Body of pancreas (tissue), 4 donors: ENCODE results near the gene KREMEN1. TPM values are rescaled to one million over a fixed set of nuclear protein-coding genes. Genes with fewer than 3 reads are reported as not detected.

Source experiments
- ATAC-seq: fragments of 150-250 bp; one replicate; pipeline ENCODE4 v1.9.1; 2016
- DNase-seq, 4 donors: peaks; one replicate each; pipeline ENCODE4 v3.0.0-alpha.2; 2019
- H3K27ac ChIP-seq, 4 donors: fragments of 200-600 bp; sonication (generic); 1 replicate in 3 of 4; 2 replicates in 1 of 4; pipeline versions ENCODE4 v1.5.1 to v1.6.1; 2016 to 2019; ENCODE audit warnings: mild to moderate bottlenecking in 1 of 4, mixed read lengths in 1 of 4, moderate library complexity in 1 of 4
- H3K27me3 ChIP-seq, 2 donors: fragments of 200-600 bp; sonication (generic); one replicate each; pipeline ENCODE4 v1.6.0; 2016; ENCODE audit warnings: mild to moderate bottlenecking in 1 of 2
- H3K36me3 ChIP-seq, 2 donors: fragments of 200-600 bp; sonication (generic); replicated peaks in 1 of 2; 2 replicates each; pipeline ENCODE4 v1.5.1; 2016; ENCODE audit warnings: low read depth in 2 of 2; ENCODE audit not compliant: insufficient read depth in 1 of 2
- H3K4me1 ChIP-seq: fragments of 200-600 bp; sonication (generic); one replicate; pipeline ENCODE4 v1.6.0; 2016
- H3K4me3 ChIP-seq, 2 donors: fragments of 200-600 bp; sonication (generic); 1 replicate in 1 of 2; 2 replicates in 1 of 2; pipeline ENCODE4 v1.5.1; 2016 to 2019
- H3K9me3 ChIP-seq, 3 donors: fragments of 200-600 bp; sonication (generic); 1 replicate in 2 of 3; 2 replicates in 1 of 3; pipeline ENCODE4 v1.5.1; 2016
- CTCF ChIP-seq, 7 experiments: fragments of 450-650 bp in 4 of 7; fragments of 200-600 bp in 3 of 7; sonication (generic) in 3 of 7; IDR thresholded peaks; one replicate each; pipeline ENCODE4 v1.5.1; 2016 to 2019; ENCODE audit warnings: antibody characterized with exemption in 7 of 7
- POLR2A ChIP-seq, 3 donors: fragments of 450-650 bp; IDR thresholded peaks; one replicate each; pipeline ENCODE4 v1.6.1; 2016; ENCODE audit warnings: antibody characterized with exemption in 3 of 3, mild to moderate bottlenecking in 2 of 3
- WGBS, 2 donors: methylation state at CpG; one replicate each; pipeline ENCODE4 v1.1.5; 2017; 5-methylcytosine and 5-hydroxymethylcytosine counted together
- intact Hi-C: fragments of 100-400 bp; cut with DNase I; formaldehyde crosslinking; loops from one replicate; pipeline ENCODE4 v1.15.1; 2023
- total RNA-seq, 2 donors: library from RNA; depleted of rRNA; stranded (reverse); fragments of >200 nt; gene quantifications; one replicate each; pipeline ENCODE4 v1.1.0, GENCODE V29; 2016

The KREMEN1 gene
- total RNA-seq, 2 donors from 2014 or later: 6.6 to 7.3 TPM

GRCh38 chr22:29060931-29061330, 11.9 kb upstream of the KREMEN1 start:
- Histone ChIP-seq H3K4me1 (no peaks in the 10 kb centered on the region), H3K27me3 (no peaks in the 10 kb centered on the region), H3K27ac (no peak overlapping the region), H3K4me3 (no peak overlapping the region), H3K36me3 (no peaks in the 10 kb centered on the region), H3K9me3 (no peaks in the 10 kb centered on the region)
- no peak for ATAC-seq
- intact Hi-C loops: loop anchor here (10.0 kb wide), 1 partner anchor 194 kb away; no protein-coding TSS in a partner anchor
- WGBS, 2 donors: 73 to 77% methylated on average over 7 of the region's 7 CpGs
- TF ChIP-seq CTCF (IDR thresholded peaks at IDR 0.05) (no peak), POLR2A (IDR thresholded peaks at IDR 0.05) (no peak)
- DNase-seq: no peak

DNA sequence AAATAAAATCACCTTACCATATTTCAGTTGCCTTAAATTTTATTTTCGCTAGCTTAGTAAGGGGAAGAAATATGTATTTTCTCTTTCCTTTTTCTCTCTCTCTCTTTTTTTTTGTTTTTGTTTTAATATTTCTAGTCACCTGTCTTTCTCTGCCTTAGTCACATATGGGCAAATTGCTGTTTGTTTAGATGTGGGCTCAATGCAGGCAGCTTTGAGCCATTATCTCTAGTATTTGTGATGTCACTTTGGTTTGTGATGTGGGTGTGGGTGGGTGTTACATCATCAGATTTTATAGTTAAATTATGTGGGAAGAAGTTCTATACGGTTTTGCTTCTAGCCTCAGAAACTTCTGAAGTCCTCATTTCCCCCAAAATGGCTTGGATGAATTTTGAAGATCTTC, 11.1 kb upstream of the KREMEN1 start, which contains the start of gene C22orf31:
TSS of gene C22orf31 (minus strand) at position 59 of the 400 bp plus-strand sequence. CDS start at position 20, 39 bp downstream.
- H3K9me3 ChIP-seq: no peaks in the 10 kb centered on the region
- ATAC-seq (no peak), DNase-seq (no peak)
- no peaks in the 10 kb centered on the region for H3K36me3 ChIP-seq
- H3K4me1 ChIP-seq: no peaks in the 10 kb centered on the region
- no peak for TF ChIP-seq POLR2A (IDR thresholded peaks at IDR 0.05)
- no peak for TF ChIP-seq CTCF (IDR thresholded peaks at IDR 0.05)
- H3K27me3 ChIP-seq: no peaks in the 10 kb centered on the region
- H3K27ac ChIP-seq: no peak within 1 kb of the TSS
- intact Hi-C loops: loop anchor here (10.0 kb wide), 1 partner anchor 193 kb away; no protein-coding TSS in a partner anchor
- no peak within 1 kb of the TSS for H3K4me3 ChIP-seq
- 53% methylated on average over 2 of the region's 2 CpGs for WGBS, 2 donors

- 21 to 55% methylated on average over 3 to 8 of the region's 8 CpGs for WGBS, 2 donors
- no peaks in the 10 kb centered on the region for H3K36me3 ChIP-seq
- peak; percentile 18 for ATAC-seq
These were observed 10.5 kb upstream of the KREMEN1 start for GRCh38 chr22:29062286-29062821.

DNA sequence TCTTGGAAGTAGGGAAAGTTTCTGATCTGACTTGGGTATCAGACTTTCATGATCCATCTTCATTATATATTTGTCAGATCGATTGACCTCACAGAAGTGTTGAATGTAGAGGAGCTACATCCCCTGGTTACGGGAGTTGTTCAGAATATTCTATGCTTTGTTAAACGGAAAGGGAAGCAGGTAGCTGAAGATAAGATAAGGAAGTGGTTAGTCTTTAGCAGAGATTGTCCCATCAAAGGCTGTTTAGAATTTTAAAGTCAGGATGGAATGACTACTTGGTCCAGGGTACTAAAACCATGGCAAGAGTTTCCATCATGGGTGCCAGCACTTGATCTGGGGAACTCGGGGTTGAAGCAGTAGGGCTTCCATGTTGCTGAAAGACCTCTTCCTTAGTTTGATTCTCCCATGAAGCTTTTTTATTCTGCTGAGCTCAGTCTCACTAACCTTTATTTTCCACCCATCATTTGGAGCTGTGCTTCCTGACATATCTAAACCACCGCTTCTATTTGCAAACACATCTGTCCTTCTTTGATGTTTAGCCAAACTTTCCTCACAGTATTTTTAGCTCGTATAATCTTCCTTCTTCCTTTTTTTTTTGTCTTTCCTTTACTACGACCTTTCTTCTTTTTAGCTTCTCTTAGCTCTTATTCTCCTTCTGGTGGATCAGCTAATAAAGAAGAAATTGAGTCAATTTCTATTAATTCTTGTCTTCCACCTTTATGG, 7.2 kb upstream of the KREMEN1 start:
- no peaks in the 10 kb centered on the region for H3K9me3 ChIP-seq
- WGBS, 2 donors: 33 to 36% methylated on average over 7 of the region's 7 CpGs
- DNase-seq: no peak
- intact Hi-C loops: loop anchor here (10.0 kb wide), 1 partner anchor 189 kb away; no protein-coding TSS in a partner anchor
- TF ChIP-seq POLR2A (IDR thresholded peaks at IDR 0.05) (no peak), CTCF (IDR thresholded peaks at IDR 0.05) (no peak)
- no peaks in the 10 kb centered on the region for H3K4me1 ChIP-seq
- no peak overlapping the region for H3K4me3 ChIP-seq
- no peak for ATAC-seq
- no peak overlapping the region for H3K27ac ChIP-seq
- H3K27me3 ChIP-seq: no peaks in the 10 kb centered on the region
- H3K36me3 ChIP-seq: no peaks in the 10 kb centered on the region

More at GRCh38 chr22:29062286-29062821, 10.5 kb upstream of the KREMEN1 start:
- Histone ChIP-seq H3K4me1 (no peaks in the 10 kb centered on the region), H3K27ac (no peak overlapping the region), H3K4me3 (no peak overlapping the region), H3K9me3 (no peaks in the 10 kb centered on the region), H3K27me3 (no peaks in the 10 kb centered on the region)
- DNase-seq: no peak
- TF ChIP-seq CTCF (IDR thresholded peaks at IDR 0.05): no peak
- no peak for TF ChIP-seq POLR2A (IDR thresholded peaks at IDR 0.05)
- intact Hi-C loops: loop anchor here (10.0 kb wide), 1 partner anchor 192 kb away; no protein-coding TSS in a partner anchor
